Endothelial cell of umbilical vein (primary cell): ENCODE data around the gene SH3D19.

Experiments used
- CTCF ChIP-seq, 2 donors: IDR thresholded peaks; 1 replicate in 1 of 2; 2 replicates in 1 of 2; pipeline ENCODE4 v1.5.1; 2011; ENCODE audit warnings: low read length in 2 of 2, mild to moderate bottlenecking in 2 of 2, moderate library complexity in 2 of 2, control low read depth in 1 of 2, inconsistent platforms in 1 of 2, low read depth in 1 of 2; ENCODE audit not compliant: insufficient read depth in 1 of 2; ENCODE audit errors: extremely low read depth in 1 of 2
- EZH2 ChIP-seq: IDR thresholded peaks from 2 replicates; pipeline ENCODE4 v1.6.1; 2012; ENCODE audit warnings: borderline replicate concordance, low read depth, mild to moderate bottlenecking, moderate library complexity, low read length, inconsistent platforms; ENCODE audit not compliant: severe bottlenecking
- GATA2 ChIP-seq: IDR thresholded peaks from 2 replicates; pipeline ENCODE4 v1.7.0; 2011; ENCODE audit warnings: low read depth, mild to moderate bottlenecking, moderate library complexity, mixed read lengths, low read length; ENCODE audit not compliant: insufficient read length, insufficient read depth

- TF ChIP-seq GATA2 = no peak
- peak in 1 of 2 donors; percentile 5 for TF ChIP-seq CTCF (IDR thresholded peaks at IDR 0.05; ENCODE audit: extremely low read depth in 1 of 2, insufficient read depth in 1 of 2, low read depth in 1 of 2, low read length in 2 of 2)
- no peak for TF ChIP-seq EZH2
Observed at GRCh38 chr4:151238477-151238876, 86.9 kb downstream of the SH3D19 start.
